ENCODE results near the gene CHAF1A. TPM values are rescaled to one million over a fixed set of nuclear protein-coding genes. Genes with fewer than 3 reads are reported as not detected.
A peak's percentile ranks its signal among the peaks of the same experiment; 100 is the strongest.

Gene CHAF1A, protein sequence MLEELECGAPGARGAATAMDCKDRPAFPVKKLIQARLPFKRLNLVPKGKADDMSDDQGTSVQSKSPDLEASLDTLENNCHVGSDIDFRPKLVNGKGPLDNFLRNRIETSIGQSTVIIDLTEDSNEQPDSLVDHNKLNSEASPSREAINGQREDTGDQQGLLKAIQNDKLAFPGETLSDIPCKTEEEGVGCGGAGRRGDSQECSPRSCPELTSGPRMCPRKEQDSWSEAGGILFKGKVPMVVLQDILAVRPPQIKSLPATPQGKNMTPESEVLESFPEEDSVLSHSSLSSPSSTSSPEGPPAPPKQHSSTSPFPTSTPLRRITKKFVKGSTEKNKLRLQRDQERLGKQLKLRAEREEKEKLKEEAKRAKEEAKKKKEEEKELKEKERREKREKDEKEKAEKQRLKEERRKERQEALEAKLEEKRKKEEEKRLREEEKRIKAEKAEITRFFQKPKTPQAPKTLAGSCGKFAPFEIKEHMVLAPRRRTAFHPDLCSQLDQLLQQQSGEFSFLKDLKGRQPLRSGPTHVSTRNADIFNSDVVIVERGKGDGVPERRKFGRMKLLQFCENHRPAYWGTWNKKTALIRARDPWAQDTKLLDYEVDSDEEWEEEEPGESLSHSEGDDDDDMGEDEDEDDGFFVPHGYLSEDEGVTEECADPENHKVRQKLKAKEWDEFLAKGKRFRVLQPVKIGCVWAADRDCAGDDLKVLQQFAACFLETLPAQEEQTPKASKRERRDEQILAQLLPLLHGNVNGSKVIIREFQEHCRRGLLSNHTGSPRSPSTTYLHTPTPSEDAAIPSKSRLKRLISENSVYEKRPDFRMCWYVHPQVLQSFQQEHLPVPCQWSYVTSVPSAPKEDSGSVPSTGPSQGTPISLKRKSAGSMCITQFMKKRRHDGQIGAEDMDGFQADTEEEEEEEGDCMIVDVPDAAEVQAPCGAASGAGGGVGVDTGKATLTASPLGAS
- total RNA-seq (2012; rRNA removed): 11.4 and 12.4 TPM in 2 replicates
- polyA plus RNA-seq (2012; rRNA removed): 22.9 and 26.7 TPM in 2 replicates
- 16.1 and 20.9 TPM in 2 replicates for polyA plus RNA-seq (2012; cell fraction: cytosol; rRNA removed)
- polyA plus RNA-seq (2012; cell fraction: nucleus; rRNA removed; ENCODE audit: low replicate concordance): 18.2 and 45.9 TPM in 2 replicates
- Bru-seq, nascent RNA: percentile 56 among the genes with signal in this experiment
- BruChase-seq, experiment 1, labeled RNA remaining after a 6-hour chase: percentile 62 among the genes with signal in this experiment
- percentile 55 among the genes with signal in this experiment for BruChase-seq, experiment 2, labeled RNA remaining after a 2-hour chase
- long read RNA-seq, transcript CHAF1A-201 (15 exons, 3,339 nt): major isoform, 6 of 13 reads
- long read RNA-seq, partial matches to known transcripts: 7 of 13 reads
- long read RNA-seq, other reads (novel, unspliced or antisense): 0 of 13 reads

DNA sequence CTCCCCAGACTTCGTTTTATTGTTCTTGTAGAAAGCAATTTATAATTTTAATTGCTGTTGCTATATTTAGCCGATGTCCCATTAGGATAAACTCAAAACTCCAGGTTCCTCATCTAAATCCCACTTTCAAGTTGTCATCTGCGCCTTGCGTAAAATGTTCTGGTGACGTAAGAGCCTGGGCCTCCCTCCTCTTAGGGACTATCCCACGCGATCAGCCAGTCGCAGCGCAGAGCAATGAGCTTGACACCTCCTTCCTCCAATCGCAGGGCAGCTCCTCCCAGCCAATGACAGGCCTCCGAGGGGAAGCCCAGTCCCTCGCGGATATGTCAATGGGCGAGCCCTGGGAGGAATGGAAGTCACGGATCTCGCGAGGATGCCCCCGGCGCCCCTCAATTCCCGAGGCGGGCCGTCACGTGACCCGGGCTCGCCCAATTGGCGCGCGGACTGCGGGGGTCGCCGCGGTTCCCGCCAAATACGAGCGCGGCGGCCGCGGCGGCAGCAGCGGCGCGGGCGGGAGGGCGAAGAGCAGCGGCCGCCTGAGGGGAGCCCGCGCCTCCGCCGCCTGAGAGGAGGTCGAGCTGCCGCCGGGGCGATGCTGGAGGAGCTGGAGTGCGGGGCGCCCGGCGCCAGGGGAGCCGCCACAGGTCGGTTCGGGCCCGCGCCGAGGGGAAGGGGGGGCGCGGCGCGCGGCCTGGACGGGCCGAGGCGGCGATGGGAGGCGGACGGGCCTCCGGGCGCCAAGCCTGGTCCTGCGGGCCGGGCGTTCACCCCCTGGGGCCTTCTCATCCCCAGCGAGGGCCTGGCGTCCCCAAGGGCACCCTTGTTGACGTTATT is at the start of gene CHAF1A:
Gene CHAF1A, plus strand, starts transcription at position 470 of the 834 bp plus-strand sequence. Its CDS starts 123 bp downstream, at position 593.
- peaks cover 10 to 53% of the 10 kb centered on the region in 2 experiments; a peak in 2 of 4 replicates for H3K79me1 ChIP-seq (ENCODE audit: low read depth in 1 of 2, low read length in 2 of 2)
- H2AFZ ChIP-seq (replicated peaks; ENCODE audit: low read length, poor library complexity): peak within 1 kb of the TSS; percentile 91
- H2BK5ac ChIP-seq (ENCODE audit: low read depth, low read length, poor library complexity, severe bottlenecking): peak within 1 kb of the TSS; percentile 44
- dilution Hi-C loops (cut with HindIII; ENCODE audit: low sequenced_read_pairs, unreplicated experiment): no loop called here
- H3K9ac ChIP-seq (ENCODE audit: low read depth, low read length): peak within 1 kb of the TSS; percentile 66
- H3K4me3 ChIP-seq (ENCODE audit: insufficient read depth, low read depth, low read length): peak within 1 kb of the TSS; percentile 47
- POLR2A ChIA-PET (ENCODE audit: unreplicated experiment): no interaction called here
- H4K20me1 ChIP-seq (ENCODE audit: insufficient read depth, low read length): peaks cover 34% of the 10 kb centered on the region
- peak within 1 kb of the TSS; percentile 35 for H3K56ac ChIP-seq (ENCODE audit: extremely low read depth, insufficient read depth, low read length)
- H4K8ac ChIP-seq (ENCODE audit: low read depth in 2 of 2, low read length in 2 of 2): peak within 1 kb of the TSS; percentile 46 to 74
- DNase-seq (peak; percentile 100), ATAC-seq (ENCODE audit: low read depth) (peak; percentile 91)
- peak within 1 kb of the TSS; percentile 50 for H3K23ac ChIP-seq (ENCODE audit: low read depth, low read length)
- no TSS peak for BruUV-seq (replicated peaks)
- in situ Hi-C loops (cut with MboI; ENCODE audit: low sequenced_read_pairs): no loop called here
- no peaks in the 10 kb centered on the region for H3K27me3 ChIP-seq (ENCODE audit: control insufficient read depth, insufficient read depth, low read length)
- WGBS, 2 experiments (ENCODE audit: extremely low coverage in 2 of 2, insufficient read length in 1 of 2): 0% methylated on average over 33 of the region's 84 CpGs; no CpG with 5 or more reads in 1 of the 2 experiments
- H4K91ac ChIP-seq (ENCODE audit: insufficient read depth, low read depth, low read length): peak within 1 kb of the TSS; percentile 22
- no peak within 1 kb of the TSS for H2BK20ac ChIP-seq (ENCODE audit: low read depth, low read length)
- H2BK120ac ChIP-seq (ENCODE audit: low read depth, low read length): no peak within 1 kb of the TSS; the same call in 1 of the 2 replicates
- peak within 1 kb of the TSS; percentile 53 for H3K14ac ChIP-seq (replicated peaks; ENCODE audit: low read depth, low read length)
- CTCF ChIA-PET: interaction anchor here (1.1 to 1.5 kb wide), 2 partner anchors 13 to 27 kb away, joined by 3 to 5 read pairs; no protein-coding TSS in a partner anchor
- peaks cover 5% of the 10 kb centered on the region for H3K4me1 ChIP-seq (ENCODE audit: control insufficient read depth, insufficient read depth, low read length)
- H3K4ac ChIP-seq (ENCODE audit: low read depth, low read length): peak within 1 kb of the TSS; percentile 6
- 0 out of 3 replicates have a peak within 1 kb of the TSS, but pooled peaks have one; percentile 7 for H2BK15ac ChIP-seq (ENCODE audit: low read depth, low read length)
- H2AK9ac ChIP-seq (replicated peaks; ENCODE audit: low read depth, low read length, poor library complexity): peak within 1 kb of the TSS; percentile 95
- H3K9me1 ChIP-seq (ENCODE audit: insufficient read depth, low read length): peaks cover 9% of the 10 kb centered on the region
- H4K5ac ChIP-seq (ENCODE audit: low read depth, low read length): peak within 1 kb of the TSS; percentile 14
- no peak within 1 kb of the TSS for H3K18ac ChIP-seq (ENCODE audit: low read depth, low read length)
- intact Hi-C loops (cut with micrococcal nuclease): loop anchor here (2.0 kb wide), 1 partner anchor 54 kb away; the partner anchor contains the start of gene UBXN6
- peaks cover under 1% of the 10 kb centered on the region; the same call in 1 of the 2 replicates for H3K36me3 ChIP-seq (ENCODE audit: control insufficient read depth, insufficient read depth, low read length)
- H3K4me2 ChIP-seq (ENCODE audit: low read depth, low read length): peak within 1 kb of the TSS; percentile 96
- no peaks in the 10 kb centered on the region for H3K9me3 ChIP-seq (ENCODE audit: control insufficient read depth, insufficient read depth, low read length)
- peak within 1 kb of the TSS; percentile 54; the same call in 1 of the 2 replicates for H3K27ac ChIP-seq (ENCODE audit: insufficient read depth, low read length)
- peak within 1 kb of the TSS; percentile 77 for H2AK5ac ChIP-seq (ENCODE audit: low read depth, low read length)
- TF ChIP-seq MAFK (IDR thresholded peaks at IDR 0.05; ENCODE audit: low read depth, low read length) (no peak), MXI1 (IDR thresholded peaks at IDR 0.05; ENCODE audit: borderline replicate concordance, low read depth, low read length) (peak; percentile 58; the same call in 1 of the 2 replicates), POLR2A (IDR thresholded peaks at IDR 0.05; ENCODE audit: low read depth, low read length) (peak; percentile 59), BHLHE40 (IDR thresholded peaks at IDR 0.05; ENCODE audit: low read depth, low read length) (peak; percentile 76), RFX5 (IDR thresholded peaks at IDR 0.05; ENCODE audit: low read depth, low read length) (no peak), CHD1 (IDR thresholded peaks at IDR 0.05; ENCODE audit: low read depth, low read length) (no peak), CEBPB (IDR thresholded peaks at IDR 0.05; ENCODE audit: low read depth, low read length) (peak; percentile 96)
- TF ChIP-seq, protein P1, sequence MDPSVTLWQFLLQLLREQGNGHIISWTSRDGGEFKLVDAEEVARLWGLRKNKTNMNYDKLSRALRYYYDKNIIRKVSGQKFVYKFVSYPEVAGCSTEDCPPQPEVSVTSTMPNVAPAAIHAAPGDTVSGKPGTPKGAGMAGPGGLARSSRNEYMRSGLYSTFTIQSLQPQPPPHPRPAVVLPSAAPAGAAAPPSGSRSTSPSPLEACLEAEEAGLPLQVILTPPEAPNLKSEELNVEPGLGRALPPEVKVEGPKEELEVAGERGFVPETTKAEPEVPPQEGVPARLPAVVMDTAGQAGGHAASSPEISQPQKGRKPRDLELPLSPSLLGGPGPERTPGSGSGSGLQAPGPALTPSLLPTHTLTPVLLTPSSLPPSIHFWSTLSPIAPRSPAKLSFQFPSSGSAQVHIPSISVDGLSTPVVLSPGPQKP (IDR thresholded peaks at IDR 0.05; ENCODE audit: borderline replicate concordance, low read depth, low read length): no peak
- TF ChIP-seq, protein P2, sequence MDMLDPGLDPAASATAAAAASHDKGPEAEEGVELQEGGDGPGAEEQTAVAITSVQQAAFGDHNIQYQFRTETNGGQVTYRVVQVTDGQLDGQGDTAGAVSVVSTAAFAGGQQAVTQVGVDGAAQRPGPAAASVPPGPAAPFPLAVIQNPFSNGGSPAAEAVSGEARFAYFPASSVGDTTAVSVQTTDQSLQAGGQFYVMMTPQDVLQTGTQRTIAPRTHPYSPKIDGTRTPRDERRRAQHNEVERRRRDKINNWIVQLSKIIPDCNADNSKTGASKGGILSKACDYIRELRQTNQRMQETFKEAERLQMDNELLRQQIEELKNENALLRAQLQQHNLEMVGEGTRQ (IDR thresholded peaks at IDR 0.05; ENCODE audit: low read depth, low read length): peak; percentile 99
